Breast epithelium (tissue), 3 donors: ENCODE data around the gene ZNF514.

ENCODE experiments used
- CTCF ChIP-seq, 3 donors: fragments of 450-650 bp; IDR thresholded peaks; one replicate each; pipeline ENCODE4 v1.5.1; 2016 to 2017; ENCODE audit warnings: antibody characterized with exemption in 3 of 3, mild to moderate bottlenecking in 3 of 3, moderate library complexity in 3 of 3
- POLR2AphosphoS5 ChIP-seq, 3 donors: sonication (generic); formaldehyde crosslinking; IDR thresholded peaks; one replicate each; pipeline ENCODE4 v1.6.1; 2017; ENCODE audit warnings: antibody characterized with exemption in 3 of 3

DNA sequence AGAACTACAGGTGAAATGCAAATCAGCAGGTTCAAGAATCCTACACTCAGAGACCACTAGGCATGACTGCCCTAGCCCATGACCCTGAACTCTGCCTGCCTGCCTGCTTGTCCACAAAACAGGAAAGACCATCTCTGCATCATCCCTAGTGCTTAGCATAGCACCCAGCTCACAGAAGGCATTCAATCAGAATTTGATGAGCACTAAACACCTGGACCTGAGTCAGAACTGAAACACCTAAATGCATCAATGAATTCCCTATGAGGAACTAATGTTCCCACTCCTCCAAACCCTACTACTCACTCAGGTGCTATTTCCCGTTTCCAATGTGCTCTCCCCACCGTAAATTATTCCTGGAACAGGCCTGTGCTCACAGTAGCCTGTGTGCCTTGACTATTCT lies 59.7 kb downstream of the ZNF514 start:
- TF ChIP-seq CTCF (IDR thresholded peaks at IDR 0.05) (no peak), POLR2AphosphoS5 (IDR thresholded peaks at IDR 0.05) (no peak)
